Parathyroid adenoma (tissue), 2 donors: ENCODE measurements around the gene MBNL1.
A peak's percentile ranks its signal among the peaks of the same experiment; 100 is the strongest.

Experiments
- H2AFZ ChIP-seq: fragments of 300-600 bp; sonication (generic); one replicate; pipeline ENCODE4 v1.7.0; 2017; ENCODE audit warnings: antibody characterized with exemption, mild to moderate bottlenecking
- H3K27ac ChIP-seq: fragments of 300-600 bp; sonication (generic); one replicate; pipeline ENCODE4 v1.7.0; 2017
- H3K27me3 ChIP-seq: fragments of 300-600 bp; sonication (generic); one replicate; pipeline ENCODE4 v1.7.0; 2017; ENCODE audit warnings: low read length; ENCODE audit not compliant: control insufficient read depth, insufficient read depth
- H3K36me3 ChIP-seq: fragments of 300-600 bp; sonication (generic); one replicate; pipeline ENCODE4 v1.7.0; 2017; ENCODE audit warnings: low read length; ENCODE audit not compliant: control insufficient read depth, insufficient read depth
- H3K4me1 ChIP-seq: fragments of 300-600 bp; sonication (generic); one replicate; pipeline ENCODE4 v1.7.0; 2017; ENCODE audit warnings: control low read depth
- H3K4me2 ChIP-seq: fragments of 300-600 bp; sonication (generic); one replicate; pipeline ENCODE4 v1.7.0; 2017; ENCODE audit warnings: low read length
- H3K4me3 ChIP-seq: fragments of 300-600 bp; sonication (generic); one replicate; pipeline ENCODE4 v1.7.0; 2017; ENCODE audit warnings: low read depth, low read length
- H3K79me2 ChIP-seq: fragments of 300-600 bp; sonication (generic); one replicate; pipeline ENCODE4 v1.7.0; 2017; ENCODE audit warnings: control low read depth
- H3K9ac ChIP-seq: fragments of 300-600 bp; sonication (generic); one replicate; pipeline ENCODE4 v1.7.0; 2017; ENCODE audit warnings: mild to moderate bottlenecking
- H3K9me3 ChIP-seq: fragments of 300-600 bp; sonication (generic); one replicate; pipeline ENCODE4 v1.7.0; 2017; ENCODE audit warnings: low read length; ENCODE audit not compliant: control insufficient read depth
- TF ChIP-seq, protein P1 (sequence below): fragments of 300-600 bp; sonication (generic); IDR thresholded peaks from one replicate; pipeline ENCODE4 v1.7.0; 2017; ENCODE audit warnings: antibody characterized with exemption, mild to moderate bottlenecking
- donor health status: primary hyperparathyroidism.

MBNL1 gene

DNA sequence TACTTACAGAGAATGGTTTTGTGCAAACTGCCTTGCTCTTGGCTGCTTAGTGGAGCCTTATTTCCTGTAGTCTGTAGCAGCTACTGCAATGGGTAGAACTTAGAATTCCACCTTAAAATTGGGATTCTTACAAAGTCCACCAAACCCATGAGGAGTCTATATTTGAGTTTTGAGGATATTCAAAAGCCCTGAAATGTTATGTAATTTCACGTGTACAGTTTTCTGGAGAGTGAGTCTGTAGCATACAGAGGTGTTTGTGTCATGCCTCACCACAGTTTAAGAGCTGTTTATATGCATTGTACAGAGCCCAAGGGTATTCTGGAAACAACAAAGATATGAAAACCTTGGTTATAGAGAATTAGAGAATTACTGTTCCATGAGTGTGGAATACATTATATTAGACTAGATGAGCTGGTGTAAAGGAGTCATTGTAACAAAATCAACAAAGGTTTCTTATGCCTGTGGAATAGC, 114.4 kb downstream of the MBNL1 start:
- peak overlapping the region; percentile 15 for H3K27ac ChIP-seq
- H3K4me3 ChIP-seq, result no peak overlapping the region
- H3K9me3 ChIP-seq, result no peaks in the 10 kb centered on the region
- TF ChIP-seq, protein P1, sequence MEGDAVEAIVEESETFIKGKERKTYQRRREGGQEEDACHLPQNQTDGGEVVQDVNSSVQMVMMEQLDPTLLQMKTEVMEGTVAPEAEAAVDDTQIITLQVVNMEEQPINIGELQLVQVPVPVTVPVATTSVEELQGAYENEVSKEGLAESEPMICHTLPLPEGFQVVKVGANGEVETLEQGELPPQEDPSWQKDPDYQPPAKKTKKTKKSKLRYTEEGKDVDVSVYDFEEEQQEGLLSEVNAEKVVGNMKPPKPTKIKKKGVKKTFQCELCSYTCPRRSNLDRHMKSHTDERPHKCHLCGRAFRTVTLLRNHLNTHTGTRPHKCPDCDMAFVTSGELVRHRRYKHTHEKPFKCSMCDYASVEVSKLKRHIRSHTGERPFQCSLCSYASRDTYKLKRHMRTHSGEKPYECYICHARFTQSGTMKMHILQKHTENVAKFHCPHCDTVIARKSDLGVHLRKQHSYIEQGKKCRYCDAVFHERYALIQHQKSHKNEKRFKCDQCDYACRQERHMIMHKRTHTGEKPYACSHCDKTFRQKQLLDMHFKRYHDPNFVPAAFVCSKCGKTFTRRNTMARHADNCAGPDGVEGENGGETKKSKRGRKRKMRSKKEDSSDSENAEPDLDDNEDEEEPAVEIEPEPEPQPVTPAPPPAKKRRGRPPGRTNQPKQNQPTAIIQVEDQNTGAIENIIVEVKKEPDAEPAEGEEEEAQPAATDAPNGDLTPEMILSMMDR, result no peak
- no peak overlapping the region for H2AFZ ChIP-seq
- no peak overlapping the region for H3K9ac ChIP-seq
- H3K4me1 ChIP-seq, result no peaks in the 10 kb centered on the region
- H3K27me3 ChIP-seq, result no peaks in the 10 kb centered on the region
- no peak overlapping the region for H3K4me2 ChIP-seq
- H3K79me2 ChIP-seq, result no peaks in the 10 kb centered on the region
- H3K36me3 ChIP-seq, result no peaks in the 10 kb centered on the region

DNA sequence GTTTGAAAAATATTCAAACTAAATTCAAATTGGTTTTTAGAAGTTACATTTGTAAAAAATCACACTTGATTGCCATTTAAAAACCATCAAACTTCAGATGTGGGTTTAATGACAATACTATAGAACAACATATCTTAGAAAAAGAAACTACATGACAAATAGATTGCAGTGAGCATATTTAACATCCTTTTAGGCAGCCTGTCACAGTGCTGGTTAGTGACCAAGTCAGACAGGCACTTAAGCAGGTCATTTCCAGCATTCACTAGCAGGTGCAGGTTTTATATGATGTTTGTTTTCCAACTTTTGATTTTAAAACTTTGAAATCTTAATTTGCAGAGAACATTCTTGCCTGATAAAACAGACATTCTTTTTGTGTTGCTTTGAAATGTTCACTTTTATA, 115.7 kb downstream of the MBNL1 start:
- Histone ChIP-seq H3K9me3 (no peaks in the 10 kb centered on the region), H3K27ac (no peak overlapping the region), H3K79me2 (peaks cover 7% of the 10 kb centered on the region), H3K36me3 (no peaks in the 10 kb centered on the region), H2AFZ (no peak overlapping the region), H3K4me2 (no peak overlapping the region), H3K4me1 (no peaks in the 10 kb centered on the region), H3K27me3 (no peaks in the 10 kb centered on the region), H3K9ac (no peak overlapping the region), H3K4me3 (no peak overlapping the region)
- TF ChIP-seq, protein P1, result no peak

DNA sequence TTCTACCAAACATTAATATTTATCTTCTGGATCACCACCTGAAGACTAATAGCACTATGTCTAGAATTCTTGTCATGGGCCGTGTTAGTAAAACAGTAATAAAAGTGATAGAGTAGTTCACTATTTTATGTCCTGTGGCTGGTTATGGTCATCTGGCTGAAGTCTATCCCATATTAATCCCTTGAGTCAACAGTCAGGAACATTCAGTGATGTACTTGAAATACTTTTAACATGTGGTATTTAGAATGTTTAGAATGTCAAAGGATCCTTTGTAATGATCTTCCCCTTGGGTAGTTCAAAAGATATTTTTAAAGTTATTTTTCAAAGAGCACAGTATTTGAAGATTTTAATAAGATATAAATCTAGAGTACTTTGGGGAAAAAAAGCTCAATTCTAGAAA, 117.0 kb downstream of the MBNL1 start:
- no peaks in the 10 kb centered on the region for H3K9me3 ChIP-seq
- H3K79me2 ChIP-seq, result peaks cover 11% of the 10 kb centered on the region
- no peaks in the 10 kb centered on the region for H3K36me3 ChIP-seq
- H3K27ac ChIP-seq, result no peak overlapping the region
- no peak overlapping the region for H3K4me2 ChIP-seq
- no peaks in the 10 kb centered on the region for H3K4me1 ChIP-seq
- no peak overlapping the region for H3K9ac ChIP-seq
- no peaks in the 10 kb centered on the region for H3K27me3 ChIP-seq
- TF ChIP-seq, protein P1, result no peak
- H3K4me3 ChIP-seq, result no peak overlapping the region
- no peak overlapping the region for H2AFZ ChIP-seq

DNA sequence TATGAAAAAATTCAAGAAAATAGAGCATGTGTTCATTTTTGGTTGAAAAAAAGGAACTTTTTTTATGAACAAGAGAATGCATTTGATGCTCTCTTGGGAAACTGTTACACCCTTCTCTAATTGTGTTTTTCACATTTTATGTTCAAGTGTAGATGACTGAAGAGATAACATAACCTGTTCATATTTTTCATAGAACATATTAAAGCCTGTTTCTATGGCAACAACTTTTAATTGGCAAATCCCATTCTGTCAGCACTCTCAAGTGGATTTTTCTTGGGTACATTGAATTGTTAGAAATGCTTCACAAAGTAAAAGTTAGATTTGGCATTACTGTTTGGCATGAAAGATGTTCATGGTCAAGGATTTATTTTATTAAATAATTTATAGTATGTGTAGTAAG, 117.5 kb downstream of the MBNL1 start:
- no peak overlapping the region for H3K4me2 ChIP-seq
- H3K4me1 ChIP-seq, result no peaks in the 10 kb centered on the region
- H3K9ac ChIP-seq, result no peak overlapping the region
- H3K36me3 ChIP-seq, result no peaks in the 10 kb centered on the region
- H3K4me3 ChIP-seq, result no peak overlapping the region
- no peaks in the 10 kb centered on the region for H3K27me3 ChIP-seq
- TF ChIP-seq, protein P1, result no peak
- H3K9me3 ChIP-seq, result no peaks in the 10 kb centered on the region
- H2AFZ ChIP-seq, result no peak overlapping the region
- H3K27ac ChIP-seq, result no peak overlapping the region
- H3K79me2 ChIP-seq, result peaks cover 15% of the 10 kb centered on the region

DNA sequence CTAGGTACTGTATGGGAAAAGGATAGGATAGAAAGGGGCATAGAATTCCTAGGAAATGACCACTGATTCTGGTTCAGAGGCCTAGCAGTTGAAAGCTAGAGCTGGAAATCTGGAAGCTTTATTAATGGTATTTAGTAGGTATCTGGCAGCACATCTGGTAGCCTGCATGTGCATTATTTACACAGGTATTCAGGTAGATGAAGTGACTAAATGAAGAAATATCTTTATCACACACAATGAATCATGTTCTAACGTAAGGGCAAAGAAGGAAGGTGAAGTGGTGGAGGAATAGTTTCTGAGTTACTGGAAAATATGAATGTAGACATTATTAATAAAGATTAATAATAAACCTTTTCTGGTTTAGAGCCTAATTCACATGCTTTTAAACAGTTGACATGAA, 119.9 kb downstream of the MBNL1 start:
- Histone ChIP-seq H3K27ac (no peak overlapping the region), H3K4me2 (no peak overlapping the region), H3K9me3 (no peaks in the 10 kb centered on the region), H2AFZ (no peak overlapping the region), H3K4me3 (no peak overlapping the region), H3K36me3 (no peaks in the 10 kb centered on the region), H3K27me3 (no peaks in the 10 kb centered on the region), H3K9ac (no peak overlapping the region), H3K4me1 (no peaks in the 10 kb centered on the region), H3K79me2 (peaks cover 22% of the 10 kb centered on the region)
- TF ChIP-seq, protein P1, result no peak
